ENCODE measurements around the gene SPATS2. TPM values are rescaled to one million over a fixed set of nuclear protein-coding genes. Genes with fewer than 3 reads are reported as not detected.

SPATS2 gene
- total and polyA plus RNA-seq, 3 donors from 2014 or later, result 47.1 to 67.5 (median 65.0) TPM

DNA sequence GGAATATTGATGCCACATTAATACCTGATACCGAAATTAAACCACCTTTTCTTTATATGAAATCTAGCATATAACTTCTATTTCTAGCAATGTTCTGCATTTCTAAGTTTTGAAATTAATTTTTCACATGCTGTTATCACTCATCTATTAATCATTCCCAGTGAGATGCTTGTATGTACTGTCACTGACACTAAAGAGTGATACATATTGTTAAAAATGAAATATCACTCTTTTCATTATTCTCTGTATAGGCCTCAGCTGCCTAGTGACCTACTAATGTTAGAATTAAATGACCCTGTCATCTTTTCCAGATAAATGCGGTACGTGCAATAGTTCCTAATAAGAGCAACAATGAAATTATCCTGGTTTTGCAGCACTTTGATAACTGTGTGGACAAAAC, 121.9 kb downstream of the SPATS2 start:
- Histone ChIP-seq H3K27ac (no peak overlapping the region), H3K4me1 (no peaks in the 10 kb centered on the region), H3K4me3 (no peak overlapping the region), H3K27me3 (no peaks in the 10 kb centered on the region), H3K36me3 (ENCODE audit: low read depth, missing control alignments) (no peaks in the 10 kb centered on the region), H3K9me3 (no peaks in the 10 kb centered on the region)
- DNase-seq, result no peak
- WGBS, 2 donors, result 79 to 84% methylated on average over 3 of the region's 3 CpGs
- TF ChIP-seq, protein P1, sequence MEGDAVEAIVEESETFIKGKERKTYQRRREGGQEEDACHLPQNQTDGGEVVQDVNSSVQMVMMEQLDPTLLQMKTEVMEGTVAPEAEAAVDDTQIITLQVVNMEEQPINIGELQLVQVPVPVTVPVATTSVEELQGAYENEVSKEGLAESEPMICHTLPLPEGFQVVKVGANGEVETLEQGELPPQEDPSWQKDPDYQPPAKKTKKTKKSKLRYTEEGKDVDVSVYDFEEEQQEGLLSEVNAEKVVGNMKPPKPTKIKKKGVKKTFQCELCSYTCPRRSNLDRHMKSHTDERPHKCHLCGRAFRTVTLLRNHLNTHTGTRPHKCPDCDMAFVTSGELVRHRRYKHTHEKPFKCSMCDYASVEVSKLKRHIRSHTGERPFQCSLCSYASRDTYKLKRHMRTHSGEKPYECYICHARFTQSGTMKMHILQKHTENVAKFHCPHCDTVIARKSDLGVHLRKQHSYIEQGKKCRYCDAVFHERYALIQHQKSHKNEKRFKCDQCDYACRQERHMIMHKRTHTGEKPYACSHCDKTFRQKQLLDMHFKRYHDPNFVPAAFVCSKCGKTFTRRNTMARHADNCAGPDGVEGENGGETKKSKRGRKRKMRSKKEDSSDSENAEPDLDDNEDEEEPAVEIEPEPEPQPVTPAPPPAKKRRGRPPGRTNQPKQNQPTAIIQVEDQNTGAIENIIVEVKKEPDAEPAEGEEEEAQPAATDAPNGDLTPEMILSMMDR (IDR thresholded peaks at IDR 0.05), result no peak
- no peak for TF ChIP-seq POLR2A (IDR thresholded peaks at IDR 0.05)
- intact Hi-C loops (cut with DNase I; ENCODE audit: low total_unique reads), result no loop called here

DNA sequence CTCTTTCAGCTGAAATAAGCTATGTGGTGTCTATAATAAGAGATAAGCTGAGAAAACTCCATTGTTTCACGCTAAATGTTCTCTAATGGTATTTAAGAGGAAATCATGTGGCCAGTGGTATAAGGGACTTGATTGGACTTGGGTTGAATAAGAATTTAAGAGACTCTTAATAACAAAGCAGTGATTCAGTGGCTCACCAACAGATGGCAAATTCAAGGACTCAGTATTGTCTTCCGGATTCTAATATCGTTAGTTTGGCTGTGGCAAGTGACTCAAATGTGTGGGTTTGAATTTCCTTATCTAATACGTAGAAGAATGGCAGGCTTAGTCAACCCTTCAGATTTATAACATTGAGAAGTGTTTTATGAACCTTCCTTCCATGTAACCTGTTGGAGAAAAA, 122.5 kb downstream of the SPATS2 start:
- WGBS, 2 donors, result 62 to 64% methylated on average over 4 of the region's 4 CpGs
- DNase-seq, result no peak
- TF ChIP-seq, protein P1 (IDR thresholded peaks at IDR 0.05), result peak in 1 of 3 experiments; percentile 6
- no peak for TF ChIP-seq POLR2A (IDR thresholded peaks at IDR 0.05)
- Histone ChIP-seq H3K9me3 (no peaks in the 10 kb centered on the region), H3K4me3 (no peak overlapping the region), H3K27me3 (no peaks in the 10 kb centered on the region), H3K27ac (no peak overlapping the region), H3K36me3 (ENCODE audit: low read depth, missing control alignments) (no peaks in the 10 kb centered on the region), H3K4me1 (no peaks in the 10 kb centered on the region)
- intact Hi-C loops (cut with DNase I; ENCODE audit: low total_unique reads), result no loop called here

DNA sequence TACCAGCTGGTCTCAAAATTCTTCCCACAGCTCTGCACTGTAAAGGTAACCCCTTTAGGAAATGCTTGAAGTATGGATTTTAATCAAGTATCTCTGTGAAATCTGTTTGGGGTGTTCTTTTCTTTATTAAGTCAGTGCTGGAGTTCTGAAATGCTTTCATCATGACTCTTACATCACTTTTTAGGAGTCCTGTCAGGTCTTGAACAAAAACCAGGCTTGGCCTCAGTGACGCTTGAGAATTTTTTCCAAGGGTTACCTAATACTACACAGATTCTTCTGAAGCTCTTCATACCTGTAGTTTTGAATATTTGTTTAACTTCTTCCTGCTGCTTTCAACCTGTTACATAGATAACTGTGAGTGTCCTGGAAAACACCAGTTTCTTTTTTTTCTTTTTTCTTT, 124.6 kb downstream of the SPATS2 start:
- no peaks in the 10 kb centered on the region for H3K4me1 ChIP-seq
- no peaks in the 10 kb centered on the region for H3K9me3 ChIP-seq
- no peaks in the 10 kb centered on the region for H3K27me3 ChIP-seq
- TF ChIP-seq POLR2A (IDR thresholded peaks at IDR 0.05), result no peak
- TF ChIP-seq, protein P1 (IDR thresholded peaks at IDR 0.05), result no peak
- 94 to 97% methylated on average over 1 of the region's 1 CpG for WGBS, 2 donors
- DNase-seq, result no peak
- no peaks in the 10 kb centered on the region for H3K36me3 ChIP-seq (ENCODE audit: low read depth, missing control alignments)
- intact Hi-C loops (cut with DNase I; ENCODE audit: low total_unique reads), result no loop called here
- no peak overlapping the region for H3K4me3 ChIP-seq
- no peak overlapping the region for H3K27ac ChIP-seq

DNA sequence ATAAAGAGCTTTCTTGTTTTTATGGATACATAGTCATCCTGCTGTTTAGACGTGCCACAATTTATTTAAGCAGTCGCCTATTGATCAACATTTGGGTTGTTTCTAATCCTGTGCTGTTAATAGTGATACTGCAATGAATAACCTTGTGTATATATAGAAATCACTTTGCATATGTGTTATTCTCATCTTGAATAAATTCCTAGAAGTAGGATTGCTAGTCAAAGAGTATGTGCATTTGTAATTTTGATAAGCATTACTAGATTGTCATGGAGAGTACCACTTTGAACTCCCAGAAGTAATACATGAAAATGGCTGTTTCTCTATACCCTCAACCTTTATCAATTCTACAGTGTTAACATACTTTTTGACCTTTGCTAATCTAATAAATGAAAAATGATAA, 126.6 kb downstream of the SPATS2 start:
- H3K4me3 ChIP-seq, result no peak overlapping the region
- intact Hi-C loops (cut with DNase I; ENCODE audit: low total_unique reads), result no loop called here
- TF ChIP-seq POLR2A (IDR thresholded peaks at IDR 0.05), result no peak
- TF ChIP-seq, protein P1 (IDR thresholded peaks at IDR 0.05), result no peak

More for the DNA sequence above, 126.6 kb downstream of the SPATS2 start:
- Histone ChIP-seq H3K4me1 (no peaks in the 10 kb centered on the region), H3K27ac (no peak overlapping the region), H3K9me3 (no peaks in the 10 kb centered on the region), H3K36me3 (ENCODE audit: low read depth, missing control alignments) (no peaks in the 10 kb centered on the region), H3K27me3 (no peaks in the 10 kb centered on the region)
- WGBS, 2 donors, result 96 to 97% methylated on average over 2 of the region's 2 CpGs
- no peak for DNase-seq

All from testis (tissue), 3 donors.